ENCODE results near the gene CHST8.
"Not testable (repeated sequence)": the region's sequence is repeated elsewhere in the genome, so short reads cannot be mapped to it uniquely, and the experiment has no call there.

The CHST8 gene

DNA sequence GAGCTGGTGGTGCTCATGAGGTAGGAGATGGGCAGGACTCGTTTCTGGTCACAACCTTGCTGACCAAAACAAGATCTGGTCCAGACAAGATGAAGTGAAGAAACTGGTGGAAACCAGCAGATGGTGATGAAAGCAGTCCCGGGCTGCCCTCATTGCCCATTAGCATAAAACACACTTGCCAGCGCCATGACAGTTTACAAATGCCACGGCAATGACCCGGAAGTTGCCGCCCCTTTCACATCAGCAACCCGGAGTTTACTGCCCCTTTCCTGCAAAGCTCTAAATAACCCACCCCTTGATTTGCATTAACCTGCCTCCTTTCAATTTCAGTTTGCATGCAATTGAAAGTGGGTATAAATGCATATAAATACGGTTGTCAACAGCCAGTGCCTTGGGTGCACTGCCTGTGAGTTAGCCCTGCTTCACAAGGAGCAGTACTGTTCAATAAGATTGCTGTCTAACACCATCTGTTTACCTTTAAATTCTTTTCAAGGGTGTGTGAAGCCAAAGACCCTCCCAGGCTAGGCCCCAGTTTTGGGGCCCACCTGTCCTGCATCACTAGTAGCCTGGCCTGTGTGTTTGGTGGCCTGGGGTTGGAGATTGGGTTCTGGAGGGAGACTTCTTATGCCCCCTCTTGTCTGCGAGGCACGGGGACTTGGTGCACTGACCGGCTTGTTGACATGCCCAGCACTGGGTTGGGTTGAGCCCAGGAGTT lies 38.8 kb downstream of the CHST8 start:
- no peak overlapping the region for H3K27ac ChIP-seq (ENCODE audit: insufficient read depth, low read length, poor library complexity, severe bottlenecking)
- H3K9me3 ChIP-seq (ENCODE audit: control insufficient read depth, low read length): no peaks in the 10 kb centered on the region
- no peaks in the 10 kb centered on the region for H3K36me3 ChIP-seq (ENCODE audit: control insufficient read depth, insufficient read depth, low read length)
- H3K4me1 ChIP-seq (ENCODE audit: control insufficient read depth, insufficient read depth, low read length, poor library complexity, severe bottlenecking): no peaks in the 10 kb centered on the region
- no peak for DNase-seq
- H3K27me3 ChIP-seq (replicated peaks; ENCODE audit: control insufficient read depth, insufficient read depth, low read length, poor library complexity, severe bottlenecking): no peaks in the 10 kb centered on the region
- H3K4me3 ChIP-seq (ENCODE audit: insufficient read depth, low read depth, low read length, poor library complexity, severe bottlenecking): no peak overlapping the region

GRCh38 chr19:33661336-33661735 lies 39.6 kb downstream of the CHST8 start:
- Histone ChIP-seq H3K9me3 (ENCODE audit: control insufficient read depth, low read length) (no peaks in the 10 kb centered on the region), H3K36me3 (ENCODE audit: control insufficient read depth, insufficient read depth, low read length) (no peaks in the 10 kb centered on the region), H3K27ac (ENCODE audit: insufficient read depth, low read length, poor library complexity, severe bottlenecking) (no peak overlapping the region), H3K27me3 (replicated peaks; ENCODE audit: control insufficient read depth, insufficient read depth, low read length, poor library complexity, severe bottlenecking) (no peaks in the 10 kb centered on the region), H3K4me1 (ENCODE audit: control insufficient read depth, insufficient read depth, low read length, poor library complexity, severe bottlenecking) (no peaks in the 10 kb centered on the region), H3K4me3 (ENCODE audit: insufficient read depth, low read depth, low read length, poor library complexity, severe bottlenecking) (no peak overlapping the region)
- DNase-seq: no peak

- no peak for DNase-seq
These were observed 40.8 kb downstream of the CHST8 start for GRCh38 chr19:33662391-33663092.

DNA sequence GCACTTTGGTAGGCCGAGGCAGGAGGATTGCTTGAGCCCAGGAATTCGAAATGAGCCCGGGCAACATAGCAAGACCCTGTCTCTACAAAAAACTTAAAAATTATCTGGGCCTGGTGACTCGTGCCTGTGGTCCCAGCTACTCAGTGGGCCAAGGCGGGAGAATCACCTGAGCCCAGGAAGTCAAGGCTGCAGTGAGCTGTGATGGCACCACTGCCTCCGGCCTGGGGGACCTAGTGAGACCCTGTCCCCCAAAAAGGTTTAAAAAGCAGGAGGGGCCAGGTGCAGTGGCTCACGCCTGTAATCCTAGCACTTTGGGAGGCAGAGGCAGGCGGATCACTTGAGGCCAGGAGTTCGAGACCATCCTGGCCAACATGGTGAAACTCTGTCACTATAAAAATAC lies 41.6 kb downstream of the CHST8 start:
- not testable (repeated sequence) for DNase-seq; H3K4me1 ChIP-seq (ENCODE audit: control insufficient read depth, insufficient read depth, low read length, poor library complexity, severe bottlenecking); H3K27me3 ChIP-seq (replicated peaks; ENCODE audit: control insufficient read depth, insufficient read depth, low read length, poor library complexity, severe bottlenecking); H3K36me3 ChIP-seq (ENCODE audit: control insufficient read depth, insufficient read depth, low read length); H3K9me3 ChIP-seq (ENCODE audit: control insufficient read depth, low read length); H3K4me3 ChIP-seq (ENCODE audit: insufficient read depth, low read depth, low read length, poor library complexity, severe bottlenecking); H3K27ac ChIP-seq (ENCODE audit: insufficient read depth, low read length, poor library complexity, severe bottlenecking)

More at GRCh38 chr19:33662391-33663092, 40.8 kb downstream of the CHST8 start:
- H3K4me1 ChIP-seq (ENCODE audit: control insufficient read depth, insufficient read depth, low read length, poor library complexity, severe bottlenecking): no peaks in the 10 kb centered on the region
- no peaks in the 10 kb centered on the region for H3K36me3 ChIP-seq (ENCODE audit: control insufficient read depth, insufficient read depth, low read length)
- H3K4me3 ChIP-seq (ENCODE audit: insufficient read depth, low read depth, low read length, poor library complexity, severe bottlenecking): no peak overlapping the region
- H3K27me3 ChIP-seq (replicated peaks; ENCODE audit: control insufficient read depth, insufficient read depth, low read length, poor library complexity, severe bottlenecking): no peaks in the 10 kb centered on the region
- H3K27ac ChIP-seq (ENCODE audit: insufficient read depth, low read length, poor library complexity, severe bottlenecking): no peak overlapping the region
- H3K9me3 ChIP-seq (ENCODE audit: control insufficient read depth, low read length): no peaks in the 10 kb centered on the region

DNA sequence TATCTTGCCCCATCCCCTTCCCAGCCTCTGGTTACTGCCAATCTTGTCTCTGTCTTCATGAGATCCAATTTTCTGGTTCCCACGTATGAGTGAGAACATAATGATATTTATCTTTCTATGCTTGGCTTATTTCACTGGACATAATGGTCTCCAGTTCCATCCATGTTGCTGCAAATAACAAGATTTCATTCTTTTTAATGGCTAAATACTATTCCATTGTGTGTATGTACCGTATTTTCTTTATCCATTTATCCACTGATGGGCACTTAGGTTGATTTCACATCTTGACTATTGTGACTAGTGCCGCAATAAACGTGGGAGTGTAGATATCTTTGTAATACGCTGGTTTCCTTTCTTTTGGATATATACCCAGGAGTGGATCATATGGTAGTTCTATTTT lies 43.0 kb downstream of the CHST8 start:
- Histone ChIP-seq H3K4me3 (ENCODE audit: insufficient read depth, low read depth, low read length, poor library complexity, severe bottlenecking) (no peak overlapping the region), H3K9me3 (ENCODE audit: control insufficient read depth, low read length) (no peaks in the 10 kb centered on the region), H3K4me1 (ENCODE audit: control insufficient read depth, insufficient read depth, low read length, poor library complexity, severe bottlenecking) (no peaks in the 10 kb centered on the region), H3K36me3 (ENCODE audit: control insufficient read depth, insufficient read depth, low read length) (no peaks in the 10 kb centered on the region), H3K27me3 (replicated peaks; ENCODE audit: control insufficient read depth, insufficient read depth, low read length, poor library complexity, severe bottlenecking) (no peaks in the 10 kb centered on the region), H3K27ac (ENCODE audit: insufficient read depth, low read length, poor library complexity, severe bottlenecking) (no peak overlapping the region)
- no peak for DNase-seq

DNA sequence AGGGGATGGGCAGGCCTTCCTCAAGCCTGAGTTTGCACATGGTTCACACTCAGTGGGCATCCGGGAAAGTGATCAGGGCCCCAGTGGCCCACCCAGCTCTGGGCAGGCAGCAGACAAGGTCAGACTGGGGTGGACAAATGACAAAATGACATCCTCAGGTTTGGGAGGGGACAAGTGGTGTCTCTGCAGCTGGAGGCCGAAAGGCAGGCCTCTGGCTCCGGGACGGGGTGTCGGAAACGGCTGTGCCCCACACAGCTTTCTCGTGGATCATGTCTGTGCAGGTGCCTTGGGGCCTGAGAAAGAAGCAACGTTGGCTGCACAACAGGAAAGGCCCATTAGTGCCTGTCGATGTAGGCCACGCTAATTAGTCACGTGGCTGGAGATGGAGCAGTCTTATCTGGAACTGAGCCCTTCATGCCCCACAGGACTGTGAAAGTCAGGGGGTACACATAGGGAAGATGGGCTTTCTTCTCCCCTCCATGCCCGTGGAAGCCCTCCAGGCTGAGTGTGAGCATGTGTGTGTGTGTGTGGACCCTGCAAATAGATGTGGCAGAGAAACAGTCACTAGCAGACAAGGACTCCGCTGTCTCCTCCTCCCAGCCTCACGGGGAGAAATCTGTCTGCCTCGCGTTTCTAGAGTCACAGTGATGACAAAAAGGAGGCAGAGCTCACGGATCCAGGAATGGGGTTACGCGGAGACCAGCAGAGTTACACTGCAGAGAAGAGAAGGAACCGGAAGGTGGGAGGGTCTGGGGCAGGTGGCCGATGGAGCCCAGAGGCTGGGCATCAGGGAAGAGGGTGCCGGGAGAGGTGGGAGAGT lies 44.2 kb downstream of the CHST8 start:
- Histone ChIP-seq H3K27me3 (replicated peaks; ENCODE audit: control insufficient read depth, insufficient read depth, low read length, poor library complexity, severe bottlenecking) (no peaks in the 10 kb centered on the region), H3K36me3 (ENCODE audit: control insufficient read depth, insufficient read depth, low read length) (no peaks in the 10 kb centered on the region), H3K27ac (ENCODE audit: insufficient read depth, low read length, poor library complexity, severe bottlenecking) (no peak overlapping the region), H3K4me3 (ENCODE audit: insufficient read depth, low read depth, low read length, poor library complexity, severe bottlenecking) (no peak overlapping the region), H3K4me1 (ENCODE audit: control insufficient read depth, insufficient read depth, low read length, poor library complexity, severe bottlenecking) (no peaks in the 10 kb centered on the region), H3K9me3 (ENCODE audit: control insufficient read depth, low read length) (no peaks in the 10 kb centered on the region)
- DNase-seq: no peak

GRCh38 chr19:33667141-33667650 lies 45.4 kb downstream of the CHST8 start:
- Histone ChIP-seq H3K36me3 (ENCODE audit: control insufficient read depth, insufficient read depth, low read length) (no peaks in the 10 kb centered on the region), H3K4me1 (ENCODE audit: control insufficient read depth, insufficient read depth, low read length, poor library complexity, severe bottlenecking) (no peaks in the 10 kb centered on the region), H3K27me3 (replicated peaks; ENCODE audit: control insufficient read depth, insufficient read depth, low read length, poor library complexity, severe bottlenecking) (no peaks in the 10 kb centered on the region), H3K27ac (ENCODE audit: insufficient read depth, low read length, poor library complexity, severe bottlenecking) (no peak overlapping the region), H3K9me3 (ENCODE audit: control insufficient read depth, low read length) (no peaks in the 10 kb centered on the region), H3K4me3 (ENCODE audit: insufficient read depth, low read depth, low read length, poor library complexity, severe bottlenecking) (no peak overlapping the region)
- DNase-seq: no peak

GRCh38 chr19:33667881-33668280 lies 46.1 kb downstream of the CHST8 start:
- H3K36me3 ChIP-seq (ENCODE audit: control insufficient read depth, insufficient read depth, low read length): no peaks in the 10 kb centered on the region
- no peak overlapping the region for H3K27ac ChIP-seq (ENCODE audit: insufficient read depth, low read length, poor library complexity, severe bottlenecking)
- DNase-seq: no peak
- no peaks in the 10 kb centered on the region for H3K27me3 ChIP-seq (replicated peaks; ENCODE audit: control insufficient read depth, insufficient read depth, low read length, poor library complexity, severe bottlenecking)
- no peaks in the 10 kb centered on the region for H3K4me1 ChIP-seq (ENCODE audit: control insufficient read depth, insufficient read depth, low read length, poor library complexity, severe bottlenecking)
- no peak overlapping the region for H3K4me3 ChIP-seq (ENCODE audit: insufficient read depth, low read depth, low read length, poor library complexity, severe bottlenecking)
- no peaks in the 10 kb centered on the region for H3K9me3 ChIP-seq (ENCODE audit: control insufficient read depth, low read length)

DNA sequence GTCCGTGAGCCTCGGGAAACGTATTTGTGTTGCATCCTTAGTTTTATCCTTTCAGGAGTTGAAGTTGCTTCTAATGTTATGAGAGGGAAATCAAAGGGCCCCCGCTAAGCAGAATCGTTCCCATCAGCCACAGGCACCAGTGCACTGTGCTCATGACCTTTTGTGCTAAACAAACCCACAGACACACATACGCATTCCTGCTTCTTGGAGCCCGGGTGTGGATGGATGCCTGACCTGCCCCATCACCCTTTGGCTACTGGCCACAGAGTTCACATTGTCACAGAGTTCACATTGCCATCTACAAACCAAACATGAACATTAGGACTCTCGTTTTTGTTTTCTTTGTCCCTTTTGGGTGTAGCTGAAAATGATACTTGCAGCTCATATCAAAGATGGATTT lies 47.2 kb downstream of the CHST8 start:
- Histone ChIP-seq H3K9me3 (ENCODE audit: control insufficient read depth, low read length) (no peaks in the 10 kb centered on the region), H3K4me1 (ENCODE audit: control insufficient read depth, insufficient read depth, low read length, poor library complexity, severe bottlenecking) (no peaks in the 10 kb centered on the region), H3K27me3 (replicated peaks; ENCODE audit: control insufficient read depth, insufficient read depth, low read length, poor library complexity, severe bottlenecking) (no peaks in the 10 kb centered on the region), H3K27ac (ENCODE audit: insufficient read depth, low read length, poor library complexity, severe bottlenecking) (no peak overlapping the region), H3K36me3 (ENCODE audit: control insufficient read depth, insufficient read depth, low read length) (no peaks in the 10 kb centered on the region), H3K4me3 (ENCODE audit: insufficient read depth, low read depth, low read length, poor library complexity, severe bottlenecking) (no peak overlapping the region)
- no peak for DNase-seq

DNA sequence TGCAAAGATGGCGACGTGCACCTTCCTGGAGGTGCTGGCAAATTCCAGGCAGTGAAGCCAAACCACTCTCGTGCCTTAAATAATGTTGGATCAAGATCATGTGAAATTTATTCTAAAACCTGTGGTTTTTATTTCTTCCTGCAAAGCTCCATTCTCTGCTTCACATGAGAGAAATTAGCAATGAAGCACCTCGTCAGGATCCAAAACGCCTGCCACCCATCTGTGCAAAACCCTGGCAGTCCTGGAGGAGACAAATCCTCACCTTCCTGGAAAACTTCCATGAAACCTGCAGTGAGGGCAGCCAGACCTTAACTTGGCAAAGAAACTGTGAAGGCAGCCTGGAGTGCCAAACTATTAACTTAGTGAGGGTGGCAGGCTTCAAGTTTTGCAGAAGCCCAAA lies 47.6 kb downstream of the CHST8 start:
- Histone ChIP-seq H3K36me3 (ENCODE audit: control insufficient read depth, insufficient read depth, low read length) (no peaks in the 10 kb centered on the region), H3K9me3 (ENCODE audit: control insufficient read depth, low read length) (no peaks in the 10 kb centered on the region), H3K4me3 (ENCODE audit: insufficient read depth, low read depth, low read length, poor library complexity, severe bottlenecking) (no peak overlapping the region), H3K27me3 (replicated peaks; ENCODE audit: control insufficient read depth, insufficient read depth, low read length, poor library complexity, severe bottlenecking) (no peaks in the 10 kb centered on the region), H3K27ac (ENCODE audit: insufficient read depth, low read length, poor library complexity, severe bottlenecking) (no peak overlapping the region), H3K4me1 (ENCODE audit: control insufficient read depth, insufficient read depth, low read length, poor library complexity, severe bottlenecking) (no peaks in the 10 kb centered on the region)
- no peak for DNase-seq
